SU-DHL-6 (cell line): ENCODE data around the gene HUNK.

ENCODE experiments used
- H2AFZ ChIP-seq: fragments of 200-600 bp; sonication (generic); 2 replicates; pipeline ENCODE4 v1.6.1; 2014; ENCODE audit warnings: low read depth, mild to moderate bottlenecking, moderate library complexity, mixed read lengths, antibody characterized with exemption, low read length; ENCODE audit not compliant: severe bottlenecking
- H3F3A ChIP-seq: fragments of 200-600 bp; shearing (Covaris generic); 2 replicates; pipeline ENCODE4 v1.6.0; 2016; ENCODE audit warnings: antibody characterized with exemption, mild to moderate bottlenecking; ENCODE audit not compliant: insufficient read depth
- H3K27ac ChIP-seq: fragments of 200-600 bp; sonication (generic); 2 replicates; pipeline ENCODE4 v1.5.1; 2016; ENCODE audit warnings: low read depth, mild to moderate bottlenecking, low read length, moderate library complexity, mixed read lengths
- H3K27me3 ChIP-seq: fragments of 200-600 bp; sonication (generic), shearing (Covaris generic); 2 replicates; pipeline ENCODE4 v1.6.0; 2014; ENCODE audit warnings: mild to moderate bottlenecking, low read length
- H3K36me3 ChIP-seq: fragments of 200-600 bp; sonication (generic); 2 replicates; pipeline ENCODE4 v1.6.1; 2014; ENCODE audit warnings: mild to moderate bottlenecking, low read length, mixed read lengths
- H3K4me2 ChIP-seq: fragments of 300-600, 200-600 bp; shearing (Covaris generic), sonication (generic); 2 replicates; pipeline ENCODE4 v1.6.0; 2014; ENCODE audit warnings: low read length, low read depth, mild to moderate bottlenecking; ENCODE audit not compliant: poor library complexity, severe bottlenecking
- H3K4me3 ChIP-seq: fragments of 200-600 bp; sonication (generic); 2 replicates; pipeline ENCODE4 v1.5.1; 2014; ENCODE audit warnings: antibody characterized with exemption, low read length, mild to moderate bottlenecking, mixed read lengths; ENCODE audit not compliant: insufficient read depth, poor library complexity, severe bottlenecking
- H3K79me2 ChIP-seq: fragments of 200-600 bp; sonication (generic); 2 replicates; pipeline ENCODE4 v1.6.1; 2014; ENCODE audit warnings: mild to moderate bottlenecking, low read length, moderate library complexity; ENCODE audit not compliant: insufficient read depth
- H3K9ac ChIP-seq: fragments of 200-600 bp; sonication (generic); 2 replicates; pipeline ENCODE4 v1.7.0; 2014; ENCODE audit warnings: mild to moderate bottlenecking, low read length
- H3K9me2 ChIP-seq: fragments of 200-600 bp; sonication (generic); replicated peaks from 2 replicates; pipeline ENCODE4 v1.6.1; 2014; ENCODE audit warnings: low read length; ENCODE audit not compliant: insufficient read depth
- H3K9me3 ChIP-seq: fragments of 200-600 bp; sonication (generic); 2 replicates; pipeline ENCODE4 v1.6.1; 2014; ENCODE audit warnings: low read length, mixed read lengths; ENCODE audit not compliant: insufficient read depth
- H4K20me1 ChIP-seq: fragments of 200-600 bp; sonication (generic); 2 replicates; pipeline ENCODE4 v1.6.1; 2014; ENCODE audit warnings: low read depth, mild to moderate bottlenecking, antibody characterized with exemption, low read length, moderate library complexity, mixed read lengths
- EZH2phosphoT487 ChIP-seq: fragments of 200-600 bp; sonication (generic), shearing (Covaris generic); conservative IDR thresholded peaks from 2 replicates; pipeline ENCODE4 v1.6.1; 2018; ENCODE audit warnings: mild to moderate bottlenecking, antibody characterized with exemption, low read length, moderate library complexity, mixed read lengths
- TF ChIP-seq, protein P1 (sequence below): fragments of 200-600 bp; sonication (generic); IDR thresholded peaks from one replicate; pipeline ENCODE4 v1.5.1; 2017; ENCODE audit warnings: antibody characterized with exemption, mild to moderate bottlenecking, low read length, moderate library complexity; ENCODE audit not compliant: insufficient read depth, poor library complexity, severe bottlenecking

Gene HUNK

GRCh38 chr21:31922881-31923280 lies 50.1 kb downstream of the HUNK start:
- no peaks in the 10 kb centered on the region for H4K20me1 ChIP-seq
- H3K9ac ChIP-seq: no peak overlapping the region
- H3K4me2 ChIP-seq: no peak overlapping the region
- no peaks in the 10 kb centered on the region for H3K27me3 ChIP-seq
- H3K36me3 ChIP-seq: no peaks in the 10 kb centered on the region
- no peak overlapping the region for H3K4me3 ChIP-seq
- no peak overlapping the region for H2AFZ ChIP-seq
- H3K9me2 ChIP-seq: no peaks in the 10 kb centered on the region
- H3F3A ChIP-seq: no peaks in the 10 kb centered on the region
- no peaks in the 10 kb centered on the region for H3K79me2 ChIP-seq
- TF ChIP-seq EZH2phosphoT487: no peak
- TF ChIP-seq, protein P1, sequence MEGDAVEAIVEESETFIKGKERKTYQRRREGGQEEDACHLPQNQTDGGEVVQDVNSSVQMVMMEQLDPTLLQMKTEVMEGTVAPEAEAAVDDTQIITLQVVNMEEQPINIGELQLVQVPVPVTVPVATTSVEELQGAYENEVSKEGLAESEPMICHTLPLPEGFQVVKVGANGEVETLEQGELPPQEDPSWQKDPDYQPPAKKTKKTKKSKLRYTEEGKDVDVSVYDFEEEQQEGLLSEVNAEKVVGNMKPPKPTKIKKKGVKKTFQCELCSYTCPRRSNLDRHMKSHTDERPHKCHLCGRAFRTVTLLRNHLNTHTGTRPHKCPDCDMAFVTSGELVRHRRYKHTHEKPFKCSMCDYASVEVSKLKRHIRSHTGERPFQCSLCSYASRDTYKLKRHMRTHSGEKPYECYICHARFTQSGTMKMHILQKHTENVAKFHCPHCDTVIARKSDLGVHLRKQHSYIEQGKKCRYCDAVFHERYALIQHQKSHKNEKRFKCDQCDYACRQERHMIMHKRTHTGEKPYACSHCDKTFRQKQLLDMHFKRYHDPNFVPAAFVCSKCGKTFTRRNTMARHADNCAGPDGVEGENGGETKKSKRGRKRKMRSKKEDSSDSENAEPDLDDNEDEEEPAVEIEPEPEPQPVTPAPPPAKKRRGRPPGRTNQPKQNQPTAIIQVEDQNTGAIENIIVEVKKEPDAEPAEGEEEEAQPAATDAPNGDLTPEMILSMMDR: no peak
- H3K9me3 ChIP-seq: no peaks in the 10 kb centered on the region
- H3K27ac ChIP-seq: no peak overlapping the region

GRCh38 chr21:31923756-31924155 lies 50.9 kb downstream of the HUNK start:
- Histone ChIP-seq H3K9ac (no peak overlapping the region), H3F3A (no peaks in the 10 kb centered on the region), H3K4me3 (no peak overlapping the region), H3K79me2 (no peaks in the 10 kb centered on the region), H3K27ac (no peak overlapping the region), H4K20me1 (no peaks in the 10 kb centered on the region), H2AFZ (no peak overlapping the region), H3K27me3 (no peaks in the 10 kb centered on the region), H3K4me2 (no peak overlapping the region), H3K36me3 (no peaks in the 10 kb centered on the region), H3K9me3 (no peaks in the 10 kb centered on the region), H3K9me2 (no peaks in the 10 kb centered on the region)
- TF ChIP-seq, protein P1: no peak
- no peak for TF ChIP-seq EZH2phosphoT487

DNA sequence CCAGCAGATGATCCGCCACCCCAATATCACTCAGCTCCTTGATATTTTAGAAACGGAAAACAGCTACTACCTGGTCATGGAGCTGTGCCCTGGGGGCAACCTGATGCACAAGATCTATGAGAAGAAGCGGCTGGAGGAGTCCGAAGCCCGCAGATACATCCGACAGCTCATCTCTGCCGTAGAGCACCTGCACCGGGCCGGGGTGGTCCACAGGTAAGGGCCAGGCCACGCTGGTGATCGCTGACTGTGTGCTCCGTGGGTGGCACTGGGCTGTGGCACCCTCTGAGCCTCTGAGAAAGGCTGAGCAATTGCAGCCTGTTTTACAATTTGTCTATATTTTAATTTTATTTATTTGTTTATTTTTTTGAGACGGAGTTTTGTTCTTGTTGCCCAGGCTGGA lies 51.7 kb downstream of the HUNK start:
- Histone ChIP-seq H3K27me3 (no peaks in the 10 kb centered on the region), H3K9ac (no peak overlapping the region), H3F3A (no peaks in the 10 kb centered on the region), H4K20me1 (no peaks in the 10 kb centered on the region), H3K27ac (no peak overlapping the region), H3K79me2 (no peaks in the 10 kb centered on the region), H3K9me2 (no peaks in the 10 kb centered on the region), H3K4me2 (no peak overlapping the region), H3K4me3 (no peak overlapping the region), H2AFZ (no peak overlapping the region), H3K36me3 (no peaks in the 10 kb centered on the region), H3K9me3 (no peaks in the 10 kb centered on the region)
- TF ChIP-seq EZH2phosphoT487: no peak
- TF ChIP-seq, protein P1: no peak
